GM18858 (cell line): Measurements from ENCODE around the gene KIF16B.
"Not testable (repeated sequence)": the region's sequence is repeated elsewhere in the genome, so short reads cannot be mapped to it uniquely, and the experiment has no call there.

Experiments used
- ATAC-seq: cut with Tn5 transposase; IDR thresholded peaks from one replicate; pipeline ENCODE4 v1.9.1; 2021; ENCODE audit not compliant: unreplicated experiment

The KIF16B gene

DNA sequence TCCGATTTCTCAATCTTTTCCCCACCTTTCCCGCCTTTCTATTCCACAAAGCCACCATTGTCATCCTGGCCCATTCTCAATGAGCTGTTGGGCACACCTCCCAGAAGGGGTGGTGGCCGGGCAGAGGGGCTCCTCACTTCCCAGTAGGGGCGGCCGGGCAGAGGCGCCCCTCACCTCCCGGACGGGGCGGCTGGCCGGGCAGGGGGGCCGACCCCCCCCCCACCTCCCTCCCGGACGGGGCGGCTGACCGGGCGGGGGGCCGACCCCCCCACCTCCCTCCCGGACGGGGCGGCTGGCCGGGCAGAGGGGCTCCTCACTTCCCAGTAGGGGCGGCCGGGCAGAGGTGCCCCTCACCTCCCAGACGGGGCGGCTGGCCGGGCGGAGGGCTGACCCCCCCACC, 346.3 kb downstream of the KIF16B start:
- ATAC-seq, result not testable (repeated sequence)

DNA sequence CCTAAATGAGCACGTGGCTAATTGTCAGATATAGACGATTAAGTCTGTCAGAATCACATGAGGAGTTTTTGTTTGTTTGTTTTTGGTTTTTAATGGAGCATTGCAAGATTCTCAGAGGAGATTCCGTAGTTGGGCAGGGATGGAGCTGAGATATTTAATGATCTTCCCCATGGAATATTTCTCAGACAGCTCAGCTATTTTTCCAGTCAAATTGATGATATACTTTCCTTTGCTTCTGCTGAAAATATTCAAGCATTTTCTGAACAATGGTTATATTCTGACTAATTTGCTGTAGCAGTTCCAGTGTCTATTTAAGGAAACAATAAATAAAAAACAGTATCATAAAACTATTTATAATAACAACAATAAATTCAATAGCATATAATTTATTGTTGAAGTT, 348.4 kb downstream of the KIF16B start:
- no peak for ATAC-seq

- ATAC-seq, result no peak
These were observed 350.3 kb downstream of the KIF16B start for GRCh38 chr20:16222859-16223411.
